Measurements from ENCODE around the gene RFC5. TPM values are rescaled to one million over a fixed set of nuclear protein-coding genes. Genes with fewer than 3 reads are reported as not detected.

The RFC5 gene
- total and polyA plus RNA-seq, 2 of the 8 experiments (the other 6 are each of a cell fraction or from before 2014, with no cell fraction given) = 34.4 to 40.6 TPM

- no peaks in the 10 kb centered on the region for H3K79me1 ChIP-seq (ENCODE audit: low read depth, low read length)
- H3K36me3 ChIP-seq (ENCODE audit: control insufficient read depth in 2 of 4, insufficient read depth in 4 of 4, low read length in 3 of 4) = no peaks in the 10 kb centered on the region
- H2BK5ac ChIP-seq (ENCODE audit: low read depth, low read length) = no peak overlapping the region
- H3K4me3 ChIP-seq (ENCODE audit: extremely low read depth in 1 of 4, insufficient read depth in 2 of 4, low read depth in 3 of 4, low read length in 4 of 4) = no peak overlapping the region
- H2BK12ac ChIP-seq (ENCODE audit: low read depth, low read length) = no peak overlapping the region
- H3K18ac ChIP-seq (ENCODE audit: extremely low read depth, low read length) = no peak overlapping the region
- H3K4me1 ChIP-seq (replicated peaks in 1 of 4; ENCODE audit: control insufficient read depth in 3 of 4, insufficient read depth in 4 of 4, low read length in 3 of 4) = no peaks in the 10 kb centered on the region
- no peak overlapping the region for H4K5ac ChIP-seq (ENCODE audit: insufficient read length, low read depth, low read length)
- no peak for FAIRE-seq
- no peak overlapping the region for H2BK20ac ChIP-seq (ENCODE audit: low read length)
- WGBS, 2 experiments (ENCODE audit: extremely low coverage in 1 of 2, insufficient coverage in 1 of 2, insufficient read length in 1 of 2, insufficient replicate concordance in 2 of 2, low coverage in 1 of 2, low lambda C conversion rate in 2 of 2, missing lambda C conversion rate in 1 of 2) = 98% methylated on average over 2 of the region's 2 CpGs; no CpG with 5 or more reads in 1 of the 2 experiments
- H4K8ac ChIP-seq (ENCODE audit: extremely low read depth, insufficient read depth, low read length) = no peak overlapping the region
- H3K9me3 ChIP-seq (ENCODE audit: insufficient read depth in 2 of 2, low read depth in 1 of 2, low read length in 1 of 2) = no peaks in the 10 kb centered on the region
- no peak overlapping the region for H3K4me2 ChIP-seq (ENCODE audit: insufficient read depth in 1 of 2, low read depth in 2 of 2, low read length in 2 of 2)
- TF ChIP-seq USF2 (IDR thresholded peaks at IDR 0.05; ENCODE audit: low read length) = no peak
- TF ChIP-seq BRCA1 (IDR thresholded peaks at IDR 0.05; ENCODE audit: low read depth, low read length) = no peak
- H2AFZ ChIP-seq (ENCODE audit: low read length) = no peak overlapping the region
- ChIA-PET POLR2A (ENCODE audit: partially characterized antibody) (interaction anchor here (1.0 kb wide), 1 partner anchor 31 kb away, joined by 3 read pairs; the partner anchor contains the start of gene RFC5), CTCF (ENCODE audit: partially characterized antibody) (interaction anchor here (0.7 to 1.7 kb wide), 3 partner anchors 14 to 96 kb away, joined by 3 to 4 read pairs (median 3); partner anchors contain the start of gene RFC5)
- H3K79me2 ChIP-seq (ENCODE audit: control insufficient read depth in 1 of 2, insufficient read depth in 2 of 2, low read length in 2 of 2) = no peaks in the 10 kb centered on the region
- no peak overlapping the region for H3K23ac ChIP-seq (ENCODE audit: insufficient read length)
- H3K56ac ChIP-seq (replicated peaks; ENCODE audit: insufficient read length, low read depth, low read length) = no peak overlapping the region
- H2AK5ac ChIP-seq (ENCODE audit: low read depth, low read length) = no peak overlapping the region
- no peaks in the 10 kb centered on the region for H4K20me1 ChIP-seq (replicated peaks in 1 of 2; ENCODE audit: control insufficient read depth in 1 of 2, insufficient read depth in 2 of 2, low read length in 2 of 2)
- H3K23me2 ChIP-seq (ENCODE audit: low read depth, low read length) = no peaks in the 10 kb centered on the region
- H4K91ac ChIP-seq (replicated peaks; ENCODE audit: insufficient read length, low read length) = no peak overlapping the region
- no peak for DNase-seq (ENCODE audit: low read depth in 1 of 2, low spot score in 2 of 2)
- H2BK15ac ChIP-seq (ENCODE audit: low read length) = no peak overlapping the region
- H2BK120ac ChIP-seq (replicated peaks; ENCODE audit: low read depth, low read length) = no peak overlapping the region
- no peak overlapping the region for H3K27ac ChIP-seq (ENCODE audit: low read depth, low read length)
- no peak overlapping the region for H3K14ac ChIP-seq (ENCODE audit: insufficient read length)
- no peak overlapping the region for H3K9ac ChIP-seq (replicated peaks in 1 of 4; ENCODE audit: extremely low read depth in 1 of 4, low read depth in 3 of 4, low read length in 3 of 4)
- H3K27me3 ChIP-seq (replicated peaks in 1 of 4; ENCODE audit: control insufficient read depth in 3 of 4, extremely low read depth in 1 of 4, insufficient read depth in 3 of 4, low read length in 3 of 4) = no peaks in the 10 kb centered on the region
- H3K4ac ChIP-seq (replicated peaks; ENCODE audit: insufficient read length, low read depth, low read length) = no peak overlapping the region
Observed at GRCh38 chr12:117985182-117985581, 31.3 kb upstream of the RFC5 start.
